GM12878 (cell line): ENCODE results near the gene TOR2A. TPM values are rescaled to one million over a fixed set of nuclear protein-coding genes. Genes with fewer than 3 reads are reported as not detected.

Source experiments
- ATAC-seq: fragments of 200-7000 bp; cut with Tn5 transposase; 3 replicates; pipeline ENCODE4 v1.9.1; 2020; ENCODE audit warnings: mild to moderate bottlenecking, moderate library complexity
- BruUV-seq: library from RNA; stranded (reverse); fragments of 400-500 nt; replicated peaks from 2 replicates; lab custom pipeline; 2021; lab: Mats Ljungman, UMichigan
- CTCF ChIA-PET: fragments of 300-600 bp; sonication (Branson Sonifier 250); formaldehyde crosslinking; extraction: SDS; loops from one replicate; lab custom pipeline; 2021; ENCODE audit warnings: inconsistent platforms; lab: Yijun Ruan, JAX
- POLR2A ChIA-PET: fragments of 350-600 bp; formaldehyde crosslinking; extraction: SDS; loops from one replicate; lab custom pipeline; 2021; ENCODE audit warnings: inconsistent platforms; lab: Charles Lee
- RAD21 ChIA-PET: fragments of 300-600 bp; sonication (Branson Sonifier 250); formaldehyde crosslinking; loops from one replicate; lab custom pipeline; 2023; ENCODE audit warnings: antibody characterized with exemption; ENCODE audit not compliant: unreplicated experiment; lab: Charles Lee
- SMC1A ChIA-PET: fragments of 300-600 bp; sonication (Branson Sonifier 250); formaldehyde crosslinking; loops from one replicate; lab custom pipeline; 2023; ENCODE audit not compliant: unreplicated experiment, uncharacterized antibody; lab: Charles Lee
- DNase-seq: peaks from one replicate; pipeline ENCODE4 v3.0.0-alpha.2; 2011; ENCODE audit warnings: low read depth, low spot score
- FAIRE-seq: peaks from 3 replicates; lab custom pipeline; 2011; peaks lifted over from hg19 to GRCh38; lab: Jason Lieb, UNC
- H2AFZ ChIP-seq: 2 replicates; pipeline ENCODE4 v1.6.0; 2011; ENCODE audit warnings: low read depth, low read length, control low read depth; ENCODE audit not compliant: control insufficient read depth
- H3K27ac ChIP-seq: 2 replicates; pipeline ENCODE4 v1.5.1; 2011; ENCODE audit warnings: control low read depth; ENCODE audit not compliant: control insufficient read depth, insufficient read depth
- H3K27me3 ChIP-seq, 2 experiments: replicated peaks in 1 of 2; 2 replicates each; pipeline versions ENCODE4 v1.6.0 to v1.6.1; 2011; ENCODE audit warnings: low read length in 1 of 2; ENCODE audit not compliant: control insufficient read depth in 2 of 2, insufficient read depth in 2 of 2
- H3K36me3 ChIP-seq, 2 experiments: 2 replicates each; pipeline ENCODE4 v1.5.1; 2011; ENCODE audit warnings: low read length in 1 of 2; ENCODE audit not compliant: control insufficient read depth in 2 of 2, insufficient read depth in 2 of 2
- H3K4me1 ChIP-seq: 2 replicates; pipeline ENCODE4 v1.6.1; 2011; ENCODE audit warnings: mild to moderate bottlenecking, low read length, moderate library complexity, mixed read lengths; ENCODE audit not compliant: control insufficient read depth, insufficient read depth
- H3K4me2 ChIP-seq: 2 replicates; pipeline ENCODE4 v1.6.0; 2011; ENCODE audit warnings: control low read depth; ENCODE audit not compliant: control insufficient read depth, insufficient read depth
- H3K4me3 ChIP-seq: fragments of 200-600 bp; sonication (generic); 2 replicates; pipeline ENCODE4 v1.5.1; 2016
- H3K79me2 ChIP-seq: 2 replicates; pipeline ENCODE4 v1.6.0; 2011; ENCODE audit warnings: low read length; ENCODE audit not compliant: control insufficient read depth, insufficient read depth
- H3K9ac ChIP-seq: 2 replicates; pipeline ENCODE4 v1.8.0; 2011; ENCODE audit warnings: low read length, control low read depth, mixed read lengths; ENCODE audit not compliant: control insufficient read depth, insufficient read depth
- H3K9me3 ChIP-seq: replicated peaks from 3 replicates; pipeline ENCODE4 v1.5.1; 2011; ENCODE audit warnings: mild to moderate bottlenecking, low read length; ENCODE audit not compliant: control insufficient read depth, insufficient read depth
- H4K20me1 ChIP-seq: 2 replicates; pipeline ENCODE4 v1.6.0; 2011; ENCODE audit not compliant: control insufficient read depth, insufficient read depth
- IKZF1 ChIP-seq: fragments of 450-650 bp; conservative IDR thresholded peaks from 2 replicates; pipeline ENCODE4 v1.6.1; 2017; ENCODE audit warnings: antibody characterized with exemption, mild to moderate bottlenecking
- IRF5 ChIP-seq: fragments of 450-650 bp; IDR thresholded peaks from 2 replicates; pipeline ENCODE4 v1.6.1; 2017; ENCODE audit warnings: borderline replicate concordance
- POU2F2 ChIP-seq: IDR thresholded peaks from 3 replicates; pipeline ENCODE4 v1.6.1; 2011; ENCODE audit warnings: low read depth, mild to moderate bottlenecking, low read length, borderline replicate concordance
- ZNF384 ChIP-seq: IDR thresholded peaks from 2 replicates; pipeline ENCODE4 v1.6.1; 2012; ENCODE audit warnings: low read depth, mild to moderate bottlenecking, low read length, improper control_type of control experiment, borderline replicate concordance
- WGBS: methylation state at CpG from one replicate; pipeline ENCODE4 v1.1.6; 2016; ENCODE audit warnings: low lambda C conversion rate; ENCODE audit not compliant: insufficient replicate concordance, insufficient coverage; ENCODE audit errors: missing lambda C conversion rate; 5-methylcytosine and 5-hydroxymethylcytosine counted together
- in situ Hi-C: fragments of 300-500 bp; cut with MboI; formaldehyde crosslinking; loops from 9 replicates; pipeline ENCODE4 v1.14.3; 2018; ENCODE audit warnings: mixed read lengths
- intact Hi-C: fragments of 100-400 bp; cut with micrococcal nuclease; formaldehyde crosslinking; loops from one replicate; pipeline ENCODE4 v1.14.2; 2022; ENCODE audit not compliant: unreplicated experiment
- polyA plus RNA-seq, 11 experiments: library from polyadenylated mRNA; depleted of rRNA in 4 of 11; unstranded in 6 of 11; stranded (reverse) in 5 of 11; fragments of >200 nt; fragmentation: Nextera tagmentation in 4 of 11; fragmentation: Illumina TruSeq in 1 of 11; extraction: Ambion mirVana in 4 of 11; extraction: Trizol in 1 of 11; gene quantifications; 1 replicate in 1 of 11; 2 replicates in 10 of 11; pipeline versions ENCODE4 v1.2.1 to v1.2.3, GENCODE V29; 2011 to 2016; ENCODE audit warnings: inconsistent platforms in 2 of 11, missing spikeins in 2 of 11, low read depth in 1 of 11
- total RNA-seq, 4 experiments: library from RNA; depleted of rRNA in 3 of 4; stranded (reverse); fragments of >200 nt in 3 of 4; fragmentation: Illumina TruSeq in 1 of 4; extraction: Trizol in 1 of 4; gene quantifications; 2 replicates each; pipeline versions ENCODE4 v1.2.1 to v1.2.3, GENCODE V29; 2013 to 2021
- TF ChIP-seq, protein P1 (sequence below): IDR thresholded peaks from 2 replicates; pipeline ENCODE4 v1.6.1; 2011; ENCODE audit warnings: mild to moderate bottlenecking, low read depth, low read length, moderate library complexity; ENCODE audit not compliant: insufficient replicate concordance
- TF ChIP-seq, protein P2 (sequence below): fragments of 450-650 bp; formaldehyde crosslinking; IDR thresholded peaks from 2 replicates; pipeline ENCODE4 v1.4.0; 2020; ENCODE audit warnings: mild to moderate bottlenecking, moderate library complexity
- TF ChIP-seq, protein P3 (sequence below): IDR thresholded peaks from 2 replicates; pipeline ENCODE4 v1.6.1; 2011; ENCODE audit warnings: borderline replicate concordance, low read depth, mild to moderate bottlenecking, moderate library complexity, mixed read lengths, low read length; ENCODE audit not compliant: insufficient read depth; ENCODE audit errors: extremely low read length

TOR2A gene
- total and polyA plus RNA-seq, 10 of the 15 experiments (the other 5 are each of a cell fraction or from before 2014, with no cell fraction given), result 0.52 to 23.7 (median 8.5) TPM

GRCh38 chr9:127700594-127701255, 34.4 kb downstream of the TOR2A start:
- TF ChIP-seq POU2F2 (peak; percentile 62; the same call in 1 of the 3 replicates), IKZF1 (no peak)
- TF ChIP-seq, protein P1, sequence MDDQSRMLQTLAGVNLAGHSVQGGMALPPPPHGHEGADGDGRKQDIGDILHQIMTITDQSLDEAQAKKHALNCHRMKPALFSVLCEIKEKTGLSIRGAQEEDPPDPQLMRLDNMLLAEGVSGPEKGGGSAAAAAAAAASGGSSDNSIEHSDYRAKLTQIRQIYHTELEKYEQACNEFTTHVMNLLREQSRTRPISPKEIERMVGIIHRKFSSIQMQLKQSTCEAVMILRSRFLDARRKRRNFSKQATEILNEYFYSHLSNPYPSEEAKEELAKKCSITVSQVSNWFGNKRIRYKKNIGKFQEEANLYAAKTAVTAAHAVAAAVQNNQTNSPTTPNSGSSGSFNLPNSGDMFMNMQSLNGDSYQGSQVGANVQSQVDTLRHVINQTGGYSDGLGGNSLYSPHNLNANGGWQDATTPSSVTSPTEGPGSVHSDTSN, result no peak
- SMC1A ChIA-PET, result no interaction called here
- Histone ChIP-seq H4K20me1 (no peaks in the 10 kb centered on the region), H2AFZ (no peak overlapping the region), H3K4me2 (no peak overlapping the region), H3K9ac (no peak overlapping the region), H3K4me1 (peaks cover 4% of the 10 kb centered on the region; the same call in 1 of the 2 replicates), H3K27me3 (peaks cover 0 to 2% of the 10 kb centered on the region in 2 experiments; a peak in 2 of 4 replicates), H3K27ac (no peak overlapping the region), H3K4me3 (no peak overlapping the region), H3K79me2 (no peaks in the 10 kb centered on the region), H3K36me3 (no peaks in the 10 kb centered on the region), H3K9me3 (no peaks in the 10 kb centered on the region)
- intact Hi-C loops, result no loop called here
- DNase-seq, result no peak
- RAD21 ChIA-PET, result no interaction called here
- 49% methylated on average over 5 of the region's 5 CpGs for WGBS
- in situ Hi-C loops, result no loop called here
- FAIRE-seq, result no peak
- CTCF ChIA-PET, result interaction anchor here (0.8 to 1.0 kb wide), 2 partner anchors 152 to 168 kb away, joined by 3 read pairs; no protein-coding TSS in a partner anchor
- POLR2A ChIA-PET, result no interaction called here
- BruUV-seq, result no TSS peak
- ATAC-seq, result no peak

- no peak for DNase-seq
- ChIA-PET RAD21 (no interaction called here), CTCF (interaction anchor here (1.0 kb wide), 1 partner anchor 152 kb away, joined by 3 read pairs; no protein-coding TSS in a partner anchor), SMC1A (no interaction called here), POLR2A (no interaction called here)
- H3K36me3 ChIP-seq, result no peaks in the 10 kb centered on the region
- no peak overlapping the region for H3K9ac ChIP-seq
- H3K4me1 ChIP-seq, result peaks cover 4% of the 10 kb centered on the region; the same call in 1 of the 2 replicates
- no peak for ATAC-seq
- no peaks in the 10 kb centered on the region for H3K9me3 ChIP-seq
- peaks cover 0 to under 1% of the 10 kb centered on the region in 2 experiments; a peak in 2 of 4 replicates for H3K27me3 ChIP-seq
- no peaks in the 10 kb centered on the region for H3K79me2 ChIP-seq
- no peak overlapping the region; the same call in 1 of the 2 replicates for H2AFZ ChIP-seq
- no TSS peak for BruUV-seq
- no peak overlapping the region for H3K27ac ChIP-seq
- intact Hi-C loops, result no loop called here
- no peak for FAIRE-seq
- H3K4me3 ChIP-seq, result no peak overlapping the region
- in situ Hi-C loops, result no loop called here
- no peaks in the 10 kb centered on the region for H4K20me1 ChIP-seq
- no peak overlapping the region for H3K4me2 ChIP-seq
- 92% methylated on average over 2 of the region's 2 CpGs for WGBS
- TF ChIP-seq IRF5, result no peak
- TF ChIP-seq, protein P2, sequence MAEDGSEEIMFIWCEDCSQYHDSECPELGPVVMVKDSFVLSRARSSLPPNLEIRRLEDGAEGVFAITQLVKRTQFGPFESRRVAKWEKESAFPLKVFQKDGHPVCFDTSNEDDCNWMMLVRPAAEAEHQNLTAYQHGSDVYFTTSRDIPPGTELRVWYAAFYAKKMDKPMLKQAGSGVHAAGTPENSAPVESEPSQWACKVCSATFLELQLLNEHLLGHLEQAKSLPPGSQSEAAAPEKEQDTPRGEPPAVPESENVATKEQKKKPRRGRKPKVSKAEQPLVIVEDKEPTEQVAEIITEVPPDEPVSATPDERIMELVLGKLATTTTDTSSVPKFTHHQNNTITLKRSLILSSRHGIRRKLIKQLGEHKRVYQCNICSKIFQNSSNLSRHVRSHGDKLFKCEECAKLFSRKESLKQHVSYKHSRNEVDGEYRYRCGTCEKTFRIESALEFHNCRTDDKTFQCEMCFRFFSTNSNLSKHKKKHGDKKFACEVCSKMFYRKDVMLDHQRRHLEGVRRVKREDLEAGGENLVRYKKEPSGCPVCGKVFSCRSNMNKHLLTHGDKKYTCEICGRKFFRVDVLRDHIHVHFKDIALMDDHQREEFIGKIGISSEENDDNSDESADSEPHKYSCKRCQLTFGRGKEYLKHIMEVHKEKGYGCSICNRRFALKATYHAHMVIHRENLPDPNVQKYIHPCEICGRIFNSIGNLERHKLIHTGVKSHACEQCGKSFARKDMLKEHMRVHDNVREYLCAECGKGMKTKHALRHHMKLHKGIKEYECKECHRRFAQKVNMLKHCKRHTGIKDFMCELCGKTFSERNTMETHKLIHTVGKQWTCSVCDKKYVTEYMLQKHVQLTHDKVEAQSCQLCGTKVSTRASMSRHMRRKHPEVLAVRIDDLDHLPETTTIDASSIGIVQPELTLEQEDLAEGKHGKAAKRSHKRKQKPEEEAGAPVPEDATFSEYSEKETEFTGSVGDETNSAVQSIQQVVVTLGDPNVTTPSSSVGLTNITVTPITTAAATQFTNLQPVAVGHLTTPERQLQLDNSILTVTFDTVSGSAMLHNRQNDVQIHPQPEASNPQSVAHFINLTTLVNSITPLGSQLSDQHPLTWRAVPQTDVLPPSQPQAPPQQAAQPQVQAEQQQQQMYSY (CRISPR knock-in tag), result no peak
- TF ChIP-seq, protein P3, sequence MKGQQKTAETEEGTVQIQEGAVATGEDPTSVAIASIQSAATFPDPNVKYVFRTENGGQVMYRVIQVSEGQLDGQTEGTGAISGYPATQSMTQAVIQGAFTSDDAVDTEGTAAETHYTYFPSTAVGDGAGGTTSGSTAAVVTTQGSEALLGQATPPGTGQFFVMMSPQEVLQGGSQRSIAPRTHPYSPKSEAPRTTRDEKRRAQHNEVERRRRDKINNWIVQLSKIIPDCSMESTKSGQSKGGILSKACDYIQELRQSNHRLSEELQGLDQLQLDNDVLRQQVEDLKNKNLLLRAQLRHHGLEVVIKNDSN, result no peak
- TF ChIP-seq ZNF384, result no peak
These were observed 35.0 kb downstream of the TOR2A start for GRCh38 chr9:127700140-127700539.
